K562 (cell line): ENCODE measurements around the gene RAB5A. TPM values are rescaled to one million over a fixed set of nuclear protein-coding genes. Genes with fewer than 3 reads are reported as not detected.

Experiments used
- ATAC-seq: fragments of 200-7000 bp; cut with Tn5 transposase; 3 replicates; pipeline ENCODE4 v1.9.1; 2020; ENCODE audit warnings: moderate library complexity
- BruUV-seq: library from RNA; stranded (reverse); fragments of 400-500 nt; replicated peaks from 2 replicates; lab custom pipeline; 2021; lab: Mats Ljungman, UMichigan
- CTCF ChIA-PET: fragments of 300-600 bp; formaldehyde crosslinking; extraction: SDS; loops from one replicate; lab custom pipeline; 2021; ENCODE audit warnings: low intra/inter-chr PET ratio; lab: Yijun Ruan, JAX
- POLR2A ChIA-PET: fragments of 300-600, 350-650 bp; sonication (Branson Sonifier 250); formaldehyde crosslinking; extraction: SDS; loops from one replicate; lab custom pipeline; 2021; ENCODE audit warnings: antibody characterized with exemption, inconsistent platforms; lab: Yijun Ruan, JAX
- DNase-seq, 4 experiments: peaks; one replicate each; pipeline versions ENCODE4 v3.0.0 to v3.0.0-alpha.2; 2011 to 2018; ENCODE audit warnings: low spot score in 3 of 4, mixed read lengths in 3 of 4; ENCODE audit errors: extremely low read depth in 1 of 4
- FAIRE-seq: peaks from 2 replicates; lab custom pipeline; 2011; peaks lifted over from hg19 to GRCh38; lab: Jason Lieb, UNC
- H2AFZ ChIP-seq: 2 replicates; pipeline ENCODE4 v1.6.0; 2011; ENCODE audit warnings: low read depth, low read length, control low read depth, inconsistent platforms
- H3K27ac ChIP-seq: fragments of 200-600 bp; 3 replicates; pipeline ENCODE4 v1.8.0; 2011; ENCODE audit warnings: low read depth, mild to moderate bottlenecking, control low read depth, inconsistent platforms, low read length, moderate library complexity, mixed read lengths; ENCODE audit errors: extremely low read depth
- H3K27me3 ChIP-seq, 2 experiments: fragments of 300-600 bp in 1 of 2; 2 replicates in 1 of 2; 3 replicates in 1 of 2; pipeline versions ENCODE4 v1.6.0 to v1.8.0; 2011; ENCODE audit warnings: inconsistent platforms in 2 of 2, low read length in 2 of 2, mild to moderate bottlenecking in 1 of 2, mixed read lengths in 1 of 2, moderate library complexity in 1 of 2; ENCODE audit not compliant: control insufficient read depth in 2 of 2, insufficient read depth in 2 of 2
- H3K36me3 ChIP-seq: fragments of 300-600 bp; 3 replicates; pipeline ENCODE4 v1.8.0; 2011; ENCODE audit warnings: mild to moderate bottlenecking, low read length, inconsistent platforms; ENCODE audit not compliant: control insufficient read depth, insufficient read depth
- H3K4me1 ChIP-seq, 2 experiments: fragments of 200-600 bp in 1 of 2; replicated peaks in 1 of 2; 2 replicates in 1 of 2; 3 replicates in 1 of 2; pipeline versions ENCODE4 v1.5.1 to v1.8.0; 2011; ENCODE audit warnings: inconsistent platforms in 2 of 2, low read length in 2 of 2, mild to moderate bottlenecking in 1 of 2, mixed read lengths in 1 of 2, moderate library complexity in 1 of 2; ENCODE audit not compliant: control insufficient read depth in 2 of 2, insufficient read depth in 2 of 2
- H3K4me2 ChIP-seq: 2 replicates; pipeline ENCODE4 v1.6.1; 2011; ENCODE audit warnings: low read length, control low read depth, inconsistent platforms, mixed read lengths; ENCODE audit not compliant: insufficient read depth
- H3K4me3 ChIP-seq: fragments of 200-600 bp; sonication (generic), shearing (Covaris generic); 2 replicates; pipeline ENCODE4 v1.5.1; 2016; ENCODE audit warnings: control low read depth, inconsistent platforms
- H3K79me2 ChIP-seq: fragments of 200-600 bp; 3 replicates; pipeline ENCODE4 v1.8.0; 2011; ENCODE audit warnings: low read length, inconsistent platforms; ENCODE audit not compliant: control insufficient read depth, insufficient read depth
- H3K9ac ChIP-seq, 2 experiments: 2 replicates each; pipeline versions ENCODE4 v1.6.0 to v1.6.1; 2011; ENCODE audit warnings: low read depth in 2 of 2, low read length in 2 of 2, control low read depth in 1 of 2, inconsistent platforms in 1 of 2, mild to moderate bottlenecking in 1 of 2, mixed read lengths in 1 of 2; ENCODE audit not compliant: insufficient read depth in 1 of 2
- H3K9me1 ChIP-seq: one replicate; pipeline ENCODE4 v1.6.0; 2011; ENCODE audit warnings: inconsistent platforms, mild to moderate bottlenecking, low read length, moderate library complexity; ENCODE audit not compliant: control insufficient read depth, insufficient read depth
- H3K9me3 ChIP-seq: replicated peaks from 2 replicates; pipeline ENCODE4 v1.5.1; 2011; ENCODE audit warnings: low read depth, low read length, inconsistent platforms; ENCODE audit not compliant: control insufficient read depth, insufficient read depth
- H4K20me1 ChIP-seq: replicated peaks from 2 replicates; pipeline ENCODE4 v1.6.1; 2011; ENCODE audit warnings: low read length, inconsistent platforms, mixed read lengths; ENCODE audit not compliant: control insufficient read depth, insufficient read depth
- ARID2 ChIP-seq: fragments of 450-650 bp; IDR thresholded peaks from 2 replicates; pipeline ENCODE4 v1.6.1; 2017; ENCODE audit warnings: antibody characterized with exemption, mild to moderate bottlenecking
- ETV5 ChIP-seq: sonication (generic); formaldehyde crosslinking; IDR thresholded peaks from 2 replicates; pipeline ENCODE4 v1.4.0; 2020; ENCODE audit warnings: low read depth, mild to moderate bottlenecking, missing genetic modification reagents
- MED1 ChIP-seq: sonication (generic); formaldehyde crosslinking; IDR thresholded peaks from 2 replicates; pipeline ENCODE4 v1.8.1; 2023; ENCODE audit warnings: missing genetic modification reagents, borderline replicate concordance
- PHB2 ChIP-seq: fragments of 450-650 bp; IDR thresholded peaks from 2 replicates; pipeline ENCODE4 v1.6.1; 2017; ENCODE audit warnings: low read depth
- POLR2H ChIP-seq: IDR thresholded peaks from 2 replicates; pipeline ENCODE4 v1.6.1; 2016; ENCODE audit warnings: missing genetic modification characterization, low read depth, mild to moderate bottlenecking, control low read depth, missing compliant biosample characterization, moderate library complexity
- SMARCB1 ChIP-seq: IDR thresholded peaks from 2 replicates; pipeline ENCODE4 v1.6.1; 2011; ENCODE audit warnings: improper control_type of control experiment, low read depth; ENCODE audit not compliant: insufficient read length
- SP2 ChIP-seq: IDR thresholded peaks from 2 replicates; pipeline ENCODE4 v1.6.1; 2011; ENCODE audit warnings: mild to moderate bottlenecking, low read depth, low read length, moderate library complexity; ENCODE audit not compliant: poor library complexity, severe bottlenecking; ENCODE audit errors: extremely low read depth
- STAT6 ChIP-seq: sonication (generic); formaldehyde crosslinking; IDR thresholded peaks from 2 replicates; pipeline ENCODE4 v1.8.1; 2023; ENCODE audit warnings: mild to moderate bottlenecking, missing genetic modification reagents
- U2AF1 ChIP-seq: fragments of 200-400 bp; formaldehyde crosslinking; optimal IDR thresholded peaks from 2 replicates; pipeline ENCODE3; 2017; ENCODE audit warnings: mild to moderate bottlenecking, low read depth, low read length, moderate library complexity
- ZBTB26 ChIP-seq: fragments of 450-650 bp; formaldehyde crosslinking; IDR thresholded peaks from 2 replicates; pipeline ENCODE4 v1.4.0; 2022; ENCODE audit warnings: missing genetic modification characterization
- ZNF239 ChIP-seq: fragments of 250-450 bp; sonication (Bioruptor Pico); IDR thresholded peaks from 2 replicates; pipeline ENCODE4 v1.4.0; 2020; ENCODE audit warnings: mild to moderate bottlenecking
- ZNF311 ChIP-seq: fragments of 250-450 bp; sonication (Bioruptor Pico); IDR thresholded peaks from 2 replicates; pipeline ENCODE4 v1.4.0; 2020; ENCODE audit warnings: mild to moderate bottlenecking, moderate library complexity
- ZNF551 ChIP-seq: fragments of 250-450 bp; sonication (Bioruptor Pico); IDR thresholded peaks from 2 replicates; pipeline ENCODE4 v1.5.0; 2021; ENCODE audit warnings: mild to moderate bottlenecking, moderate library complexity
- ZNF77 ChIP-seq: fragments of 250-450 bp; sonication (Bioruptor Pico); IDR thresholded peaks from 2 replicates; pipeline ENCODE4 v1.5.0; 2020
- WGBS: fragments of 100-300 bp; shearing (Covaris generic); methylation state at CpG from one replicate; pipeline ENCODE4 v1.1.6; 2016; ENCODE audit warnings: low coverage, mixed read lengths; ENCODE audit not compliant: insufficient coverage; ENCODE audit errors: missing lambda C conversion rate; 5-methylcytosine and 5-hydroxymethylcytosine counted together
- in situ Hi-C: fragments of 300-500 bp; cut with MboI; formaldehyde crosslinking; loops from 4 replicates; pipeline ENCODE4 v1.15.0; 2018; ENCODE audit warnings: inconsistent platforms, mixed read lengths
- intact Hi-C: fragments of 100-400 bp; cut with micrococcal nuclease; formaldehyde crosslinking; loops from 2 replicates; pipeline ENCODE4 v1.14.2; 2022
- polyA plus RNA-seq, 8 experiments: library from polyadenylated mRNA; depleted of rRNA in 4 of 8; stranded (reverse) in 5 of 8; unstranded in 3 of 8; fragments of >200 nt; fragmentation: Nextera tagmentation in 2 of 8; fragmentation: Illumina TruSeq in 1 of 8; extraction: Ambion mirVana in 2 of 8; extraction: Trizol in 1 of 8; gene quantifications; 2 replicates each; pipeline versions ENCODE4 v1.2.1 to v1.2.3, GENCODE V29; 2011 to 2014; ENCODE audit warnings: inconsistent platforms in 1 of 8, missing spikeins in 1 of 8
- total RNA-seq, 7 experiments: library from RNA; depleted of rRNA in 6 of 7; stranded (reverse); fragments of >200 nt in 6 of 7; fragmentation: Illumina TruSeq in 2 of 7; extraction: Trizol in 2 of 7; gene quantifications; 2 replicates each; pipeline versions ENCODE4 v1.2.1 to v1.2.3, GENCODE V29; 2011 to 2021; ENCODE audit warnings: low replicate concordance in 1 of 7

The RAB5A gene
- total and polyA plus RNA-seq, 9 of the 15 experiments (the other 6 are each of a cell fraction or from before 2014, with no cell fraction given) = 28.3 to 64.2 (median 49.0) TPM

- FAIRE-seq = no peak
- Histone ChIP-seq H4K20me1 (no peaks in the 10 kb centered on the region), H3K9me1 (no peaks in the 10 kb centered on the region), H2AFZ (no peak overlapping the region), H3K27ac (no peak overlapping the region)
- ATAC-seq = no peak
- no TSS peak for BruUV-seq
- TF ChIP-seq ETV5 (CRISPR knock-in tag) = no peak
- TF ChIP-seq STAT6 = no peak
- no peak for TF ChIP-seq SP2
- TF ChIP-seq ZNF551 (CRISPR knock-in tag) = no peak
- no peak for TF ChIP-seq ARID2
- TF ChIP-seq PHB2 = no peak
- no peak for TF ChIP-seq ZNF311
- TF ChIP-seq ZNF239 (CRISPR knock-in tag) = no peak
- TF ChIP-seq SMARCB1 = no peak
- no peak for TF ChIP-seq MED1 (CRISPR knock-in tag)
- no peak for TF ChIP-seq ZNF77 (CRISPR knock-in tag)
- TF ChIP-seq U2AF1 = no peak
- no peak for TF ChIP-seq POLR2H (tag)
- no peak for TF ChIP-seq ZBTB26 (CRISPR knock-in tag)
- TF ChIP-seq, all 486 proteins: peak for 0
- no peak for DNase-seq
- no peaks in the 10 kb centered on the region for H3K36me3 ChIP-seq
- no peaks in the 10 kb centered on the region; a peak in 1 of 5 replicates for H3K4me1 ChIP-seq
- in situ Hi-C loops = no loop called here
- no peak overlapping the region for H3K9ac ChIP-seq
- 45% methylated on average over 2 of the region's 2 CpGs for WGBS
- no peak overlapping the region for H3K4me3 ChIP-seq
- no peaks in the 10 kb centered on the region for H3K9me3 ChIP-seq
- H3K27me3 ChIP-seq = no peaks in the 10 kb centered on the region
- CTCF ChIA-PET = no interaction called here
- H3K4me2 ChIP-seq = no peak overlapping the region
- intact Hi-C loops = no loop called here
- POLR2A ChIA-PET = interaction anchor here (0.6 to 3.0 kb wide), 2 partner anchors 10 to 51 kb away, joined by 3 to 12 read pairs; no protein-coding TSS in a partner anchor
- no peaks in the 10 kb centered on the region for H3K79me2 ChIP-seq
Measured at GRCh38 chr3:19898721-19899120, 48.2 kb upstream of the RAB5A start.
